ENCODE data around the gene BRD9. TPM values are rescaled to one million over a fixed set of nuclear protein-coding genes. Genes with fewer than 3 reads are reported as not detected.
"Not testable (repeated sequence)": the region's sequence is repeated elsewhere in the genome, so short reads cannot be mapped to it uniquely, and the experiment has no call there.

BRD9 gene
- total RNA-seq (ENCODE audit: unreplicated experiment): 53.0 TPM
- long read RNA-seq, transcript BRD9-202 (16 exons, 2,156 nt): major isoform, 8 of 36 reads
- long read RNA-seq, partial matches to known transcripts: 16 of 36 reads
- long read RNA-seq, other reads (novel, unspliced or antisense): 11 of 36 reads

GRCh38 chr5:892394-893136, at the start of gene BRD9, which contains the start of gene TRIP13:
Gene BRD9 (minus strand): TSS chr5:892801. CDS start chr5:892657, 144 bp downstream.
Gene TRIP13 (plus strand): TSS chr5:892884. CDS start chr5:892999, 115 bp downstream.
- H3K27me3 Mint-ChIP-seq (ENCODE audit: unreplicated experiment): peaks cover 9% of the 10 kb centered on the region
- H3K4me3 Mint-ChIP-seq (ENCODE audit: unreplicated experiment): peak within 1 kb of the TSS; percentile 93
- no peak for TF ChIP-seq CTCF (IDR thresholded peaks at IDR 0.05; ENCODE audit: unreplicated experiment)
- peaks cover 17% of the 10 kb centered on the region for H3K36me3 Mint-ChIP-seq (ENCODE audit: low read depth, unreplicated experiment)
- peak; percentile 85 for DNase-seq (ENCODE audit: low spot score)
- no peaks in the 10 kb centered on the region for H3K9me3 Mint-ChIP-seq (ENCODE audit: unreplicated experiment)
- peaks cover 10% of the 10 kb centered on the region for H3K4me1 Mint-ChIP-seq (ENCODE audit: unreplicated experiment)
- peak within 1 kb of the TSS; percentile 91 for H3K27ac Mint-ChIP-seq (ENCODE audit: unreplicated experiment)

GRCh38 chr5:940741-941140, 48.1 kb upstream of the BRD9 start:
- peaks cover 12% of the 10 kb centered on the region for H3K4me1 Mint-ChIP-seq (ENCODE audit: unreplicated experiment)
- not testable (repeated sequence) for H3K36me3 Mint-ChIP-seq (ENCODE audit: low read depth, unreplicated experiment); H3K9me3 Mint-ChIP-seq (ENCODE audit: unreplicated experiment); H3K27me3 Mint-ChIP-seq (ENCODE audit: unreplicated experiment); DNase-seq (ENCODE audit: low spot score); H3K4me3 Mint-ChIP-seq (ENCODE audit: unreplicated experiment); H3K27ac Mint-ChIP-seq (ENCODE audit: unreplicated experiment)

GRCh38 chr5:939368-939767, 46.8 kb upstream of the BRD9 start:
- no peak overlapping the region for H3K4me3 Mint-ChIP-seq (ENCODE audit: unreplicated experiment)
- H3K4me1 Mint-ChIP-seq (ENCODE audit: unreplicated experiment): peaks cover 10% of the 10 kb centered on the region
- TF ChIP-seq CTCF (IDR thresholded peaks at IDR 0.05; ENCODE audit: unreplicated experiment): no peak
- no peaks in the 10 kb centered on the region for H3K9me3 Mint-ChIP-seq (ENCODE audit: unreplicated experiment)
- no peak overlapping the region for H3K27ac Mint-ChIP-seq (ENCODE audit: unreplicated experiment)
- H3K27me3 Mint-ChIP-seq (ENCODE audit: unreplicated experiment): peaks cover 3% of the 10 kb centered on the region
- no peak for DNase-seq (ENCODE audit: low spot score)
- H3K36me3 Mint-ChIP-seq (ENCODE audit: low read depth, unreplicated experiment): no peaks in the 10 kb centered on the region

- peaks cover 3% of the 10 kb centered on the region for H3K27me3 Mint-ChIP-seq (ENCODE audit: unreplicated experiment)
- DNase-seq (ENCODE audit: low spot score): no peak
- H3K27ac Mint-ChIP-seq (ENCODE audit: unreplicated experiment): no peak overlapping the region
- peaks cover 5% of the 10 kb centered on the region for H3K9me3 Mint-ChIP-seq (ENCODE audit: unreplicated experiment)
- H3K4me3 Mint-ChIP-seq (ENCODE audit: unreplicated experiment): no peak overlapping the region
- no peak for TF ChIP-seq CTCF (IDR thresholded peaks at IDR 0.05; ENCODE audit: unreplicated experiment)
- peaks cover 5% of the 10 kb centered on the region for H3K4me1 Mint-ChIP-seq (ENCODE audit: unreplicated experiment)
- H3K36me3 Mint-ChIP-seq (ENCODE audit: low read depth, unreplicated experiment): no peaks in the 10 kb centered on the region
Observed at GRCh38 chr5:937151-937924, 44.7 kb upstream of the BRD9 start.

GRCh38 chr5:936149-937144, 43.8 kb upstream of the BRD9 start:
- Mint-ChIP-seq H3K27me3 (ENCODE audit: unreplicated experiment) (peaks cover 3% of the 10 kb centered on the region), H3K4me3 (ENCODE audit: unreplicated experiment) (no peak overlapping the region), H3K27ac (ENCODE audit: unreplicated experiment) (no peak overlapping the region), H3K9me3 (ENCODE audit: unreplicated experiment) (peaks cover 5% of the 10 kb centered on the region), H3K36me3 (ENCODE audit: low read depth, unreplicated experiment) (no peaks in the 10 kb centered on the region), H3K4me1 (ENCODE audit: unreplicated experiment) (peaks cover 5% of the 10 kb centered on the region)
- TF ChIP-seq CTCF (IDR thresholded peaks at IDR 0.05; ENCODE audit: unreplicated experiment): no peak
- no peak for DNase-seq (ENCODE audit: low spot score)
